Measurements from ENCODE around the gene VSIR.

The VSIR gene

GRCh38 chr10:71711052-71711623 lies 62.2 kb downstream of the VSIR start:
- DNase-seq, result no peak

- no peak for DNase-seq
Observed at GRCh38 chr10:71710519-71710918, 62.8 kb downstream of the VSIR start.

GRCh38 chr10:71708897-71709882 lies 64.1 kb downstream of the VSIR start:
- no peak for DNase-seq

- DNase-seq, result no peak
Observed at GRCh38 chr10:71708301-71708703, 65.0 kb downstream of the VSIR start.

- DNase-seq, result no peak
Observed at GRCh38 chr10:71707240-71707789, 66.0 kb downstream of the VSIR start.

GRCh38 chr10:71706216-71707121 lies 66.9 kb downstream of the VSIR start:
- no peak for DNase-seq

- no peak for DNase-seq
Observed at GRCh38 chr10:71705582-71705981, 67.7 kb downstream of the VSIR start.

- DNase-seq, result no peak
Observed at GRCh38 chr10:71704816-71705215, 68.5 kb downstream of the VSIR start.

- no peak for DNase-seq
Observed at GRCh38 chr10:71703577-71703976, 69.7 kb downstream of the VSIR start.

- no peak for DNase-seq
Observed at GRCh38 chr10:71701496-71702132, 71.7 kb downstream of the VSIR start.

- DNase-seq, result no peak
Observed at GRCh38 chr10:71700731-71701368, 72.5 kb downstream of the VSIR start.

- no peak for DNase-seq
Observed at GRCh38 chr10:71698737-71699136, 74.6 kb downstream of the VSIR start.

GRCh38 chr10:71697938-71698709 lies 75.2 kb downstream of the VSIR start:
- DNase-seq, result no peak
